ENCODE results near the gene ATP5MG. TPM values are rescaled to one million over a fixed set of nuclear protein-coding genes. Genes with fewer than 3 reads are reported as not detected.

ATP5MG gene
- total and polyA plus RNA-seq, 4 donors = 98.4 to 256 (median 113) TPM

DNA sequence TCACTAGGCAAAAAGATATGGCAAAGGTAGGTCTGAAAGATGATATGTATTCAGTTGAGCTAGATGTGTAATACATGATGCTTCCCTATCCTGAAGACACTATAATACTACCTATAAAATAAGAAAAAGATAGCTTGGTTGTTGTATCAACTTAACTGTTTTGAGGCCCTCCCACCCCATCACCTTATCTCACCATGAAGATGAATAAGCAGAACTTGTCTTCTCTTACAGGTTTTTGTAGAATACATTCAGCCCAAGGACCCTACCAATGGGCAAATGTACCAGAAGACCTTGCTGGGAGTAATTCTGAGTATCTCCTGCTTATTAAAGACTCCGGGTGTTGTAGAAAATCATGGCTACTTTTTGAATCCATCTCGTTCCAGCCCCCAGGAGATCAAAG is 28.1 kb upstream of the ATP5MG start:
- 94% methylated on average over 2 of the region's 2 CpGs for WGBS, 2 donors
- peaks cover 6 to 27% of the 10 kb centered on the region in 2 donors for H3K36me3 ChIP-seq (ENCODE audit: control insufficient read depth in 1 of 2, insufficient read depth in 2 of 2, low read length in 1 of 2)
- no peak for ATAC-seq (ENCODE audit: low FRiP score)

GRCh38 chr11:118373871-118374270 is 27.5 kb upstream of the ATP5MG start:
- ATAC-seq (ENCODE audit: low FRiP score) (no peak), DNase-seq (no peak)
- intact Hi-C loops (cut with DNase I) = no loop called here
- Histone ChIP-seq H3K9me3 (ENCODE audit: control insufficient read depth, low read length) (no peaks in the 10 kb centered on the region), H3K4me1 (ENCODE audit: control insufficient read depth in 1 of 2, insufficient read depth in 2 of 2, low read length in 2 of 2) (no peaks in the 10 kb centered on the region), H3K36me3 (ENCODE audit: control insufficient read depth in 1 of 2, insufficient read depth in 2 of 2, low read length in 1 of 2) (peaks cover 6 to 27% of the 10 kb centered on the region in 2 donors), H3K27me3 (ENCODE audit: control insufficient read depth in 1 of 2, insufficient read depth in 2 of 2, low read length in 1 of 2) (no peaks in the 10 kb centered on the region), H3K27ac (ENCODE audit: low read depth in 1 of 2, low read length in 2 of 2) (no peak overlapping the region), H3K4me3 (ENCODE audit: low read length in 2 of 2) (no peak overlapping the region)
- WGBS, 2 donors = 94 to 95% methylated on average over 5 of the region's 5 CpGs

More for the DNA sequence above, 28.1 kb upstream of the ATP5MG start:
- H3K27ac ChIP-seq (ENCODE audit: low read depth in 1 of 2, low read length in 2 of 2) = no peak overlapping the region
- no peak overlapping the region for H3K4me3 ChIP-seq (ENCODE audit: low read length in 2 of 2)
- H3K9me3 ChIP-seq (ENCODE audit: control insufficient read depth, low read length) = no peaks in the 10 kb centered on the region
- intact Hi-C loops (cut with DNase I) = no loop called here
- DNase-seq = no peak
- no peaks in the 10 kb centered on the region for H3K27me3 ChIP-seq (ENCODE audit: control insufficient read depth in 1 of 2, insufficient read depth in 2 of 2, low read length in 1 of 2)
- no peaks in the 10 kb centered on the region for H3K4me1 ChIP-seq (ENCODE audit: control insufficient read depth in 1 of 2, insufficient read depth in 2 of 2, low read length in 2 of 2)

DNA sequence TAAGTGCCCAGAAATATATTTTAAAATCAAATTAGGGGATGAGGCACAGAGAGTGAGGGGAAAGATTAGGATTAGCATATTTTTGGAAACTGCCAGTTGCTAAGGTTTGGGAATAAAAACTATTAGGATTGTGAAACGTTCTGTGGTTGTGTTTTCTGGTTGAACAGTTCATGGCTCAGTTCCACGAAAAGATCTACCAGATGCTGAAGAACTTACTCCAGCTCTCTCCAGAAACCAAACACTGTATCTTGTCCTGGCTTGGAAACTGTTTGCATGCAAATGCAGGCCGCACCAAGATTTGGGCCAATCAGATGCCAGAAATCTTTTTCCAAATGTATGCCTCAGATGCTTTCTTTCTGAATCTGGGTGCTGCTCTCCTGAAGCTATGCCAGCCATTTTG is 26.7 kb upstream of the ATP5MG start:
- intact Hi-C loops (cut with DNase I) = no loop called here
- Histone ChIP-seq H3K27me3 (ENCODE audit: control insufficient read depth in 1 of 2, insufficient read depth in 2 of 2, low read length in 1 of 2) (no peaks in the 10 kb centered on the region), H3K4me1 (ENCODE audit: control insufficient read depth in 1 of 2, insufficient read depth in 2 of 2, low read length in 2 of 2) (no peaks in the 10 kb centered on the region), H3K4me3 (ENCODE audit: low read length in 2 of 2) (no peak overlapping the region), H3K9me3 (ENCODE audit: control insufficient read depth, low read length) (no peaks in the 10 kb centered on the region), H3K36me3 (ENCODE audit: control insufficient read depth in 1 of 2, insufficient read depth in 2 of 2, low read length in 1 of 2) (peaks cover 8 to 21% of the 10 kb centered on the region in 2 donors), H3K27ac (ENCODE audit: low read depth in 1 of 2, low read length in 2 of 2) (no peak overlapping the region)
- ATAC-seq (ENCODE audit: low FRiP score) (no peak), DNase-seq (no peak)
- WGBS, 2 donors = 77 to 87% methylated on average over 3 of the region's 3 CpGs

DNA sequence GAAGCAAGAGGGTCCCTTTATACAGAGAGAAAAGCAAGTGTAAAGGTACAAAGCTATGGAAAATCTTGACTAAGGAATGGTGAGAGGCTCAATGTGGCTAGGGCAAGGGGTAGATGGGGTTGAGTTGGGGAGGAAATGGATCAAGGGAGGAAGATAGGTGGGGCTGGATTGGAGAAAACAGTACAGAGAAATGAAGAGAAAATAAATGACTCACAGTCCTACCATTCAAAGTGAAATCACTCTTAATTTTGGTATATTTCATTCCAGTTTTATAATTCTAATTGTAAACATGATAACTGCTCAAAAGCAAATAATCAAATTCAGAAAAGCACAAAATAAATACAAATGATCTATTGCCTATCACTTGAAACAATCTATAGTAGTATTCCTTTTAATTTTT is 25.4 kb upstream of the ATP5MG start:
- DNase-seq (no peak), ATAC-seq (ENCODE audit: low FRiP score) (no peak)
- H3K27ac ChIP-seq (ENCODE audit: low read depth in 1 of 2, low read length in 2 of 2) = no peak overlapping the region
- intact Hi-C loops (cut with DNase I) = no loop called here
- no peaks in the 10 kb centered on the region for H3K27me3 ChIP-seq (ENCODE audit: control insufficient read depth in 1 of 2, insufficient read depth in 2 of 2, low read length in 1 of 2)
- no peaks in the 10 kb centered on the region for H3K9me3 ChIP-seq (ENCODE audit: control insufficient read depth, low read length)
- no peak overlapping the region for H3K4me3 ChIP-seq (ENCODE audit: low read length in 2 of 2)
- H3K36me3 ChIP-seq (ENCODE audit: control insufficient read depth in 1 of 2, insufficient read depth in 2 of 2, low read length in 1 of 2) = peaks cover 8 to 18% of the 10 kb centered on the region in 2 donors
- no peaks in the 10 kb centered on the region for H3K4me1 ChIP-seq (ENCODE audit: control insufficient read depth in 1 of 2, insufficient read depth in 2 of 2, low read length in 2 of 2)

DNA sequence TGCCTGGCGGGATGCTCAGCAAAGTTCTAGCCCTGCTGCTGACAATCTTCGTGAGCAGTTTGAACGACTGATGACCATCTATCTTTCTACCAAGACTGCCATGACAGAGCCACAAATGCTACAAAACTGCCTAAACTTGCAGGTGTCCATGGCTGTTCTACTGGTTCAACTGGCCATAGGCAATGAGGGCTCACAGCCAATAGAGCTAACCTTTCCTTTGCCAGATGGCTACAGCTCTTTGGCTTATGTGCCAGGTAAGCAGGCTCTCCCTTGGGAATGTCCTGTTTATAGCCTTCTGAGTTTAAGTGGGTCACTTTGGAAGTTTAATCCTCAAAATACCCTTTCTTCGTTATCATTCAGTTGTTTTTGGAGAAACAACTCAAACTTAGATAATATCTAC is 21.9 kb upstream of the ATP5MG start:
- Histone ChIP-seq H3K27ac (ENCODE audit: low read depth in 1 of 2, low read length in 2 of 2) (no peak overlapping the region), H3K4me3 (ENCODE audit: low read length in 2 of 2) (no peak overlapping the region), H3K36me3 (ENCODE audit: control insufficient read depth in 1 of 2, insufficient read depth in 2 of 2, low read length in 1 of 2) (peaks cover 12 to 17% of the 10 kb centered on the region in 2 donors), H3K27me3 (ENCODE audit: control insufficient read depth in 1 of 2, insufficient read depth in 2 of 2, low read length in 1 of 2) (no peaks in the 10 kb centered on the region), H3K4me1 (ENCODE audit: control insufficient read depth in 1 of 2, insufficient read depth in 2 of 2, low read length in 2 of 2) (no peaks in the 10 kb centered on the region), H3K9me3 (ENCODE audit: control insufficient read depth, low read length) (no peaks in the 10 kb centered on the region)
- ATAC-seq (ENCODE audit: low FRiP score) (no peak), DNase-seq (no peak)
- 83 to 89% methylated on average over 4 of the region's 4 CpGs for WGBS, 2 donors
- intact Hi-C loops (cut with DNase I) = no loop called here

GRCh38 chr11:118380571-118380970 is 20.8 kb upstream of the ATP5MG start:
- H3K36me3 ChIP-seq (ENCODE audit: control insufficient read depth in 1 of 2, insufficient read depth in 2 of 2, low read length in 1 of 2) = peaks cover 12 to 18% of the 10 kb centered on the region in 2 donors
- H3K4me3 ChIP-seq (ENCODE audit: low read length in 2 of 2) = no peak overlapping the region
- H3K27ac ChIP-seq (ENCODE audit: low read depth in 1 of 2, low read length in 2 of 2) = no peak overlapping the region
- H3K4me1 ChIP-seq (ENCODE audit: control insufficient read depth in 1 of 2, insufficient read depth in 2 of 2, low read length in 2 of 2) = no peaks in the 10 kb centered on the region
- intact Hi-C loops (cut with DNase I) = no loop called here
- H3K9me3 ChIP-seq (ENCODE audit: control insufficient read depth, low read length) = no peaks in the 10 kb centered on the region
- no peaks in the 10 kb centered on the region for H3K27me3 ChIP-seq (ENCODE audit: control insufficient read depth in 1 of 2, insufficient read depth in 2 of 2, low read length in 1 of 2)
- ATAC-seq (ENCODE audit: low FRiP score) (no peak), DNase-seq (no peak)

- peaks cover 15 to 25% of the 10 kb centered on the region in 2 donors for H3K36me3 ChIP-seq (ENCODE audit: control insufficient read depth in 1 of 2, insufficient read depth in 2 of 2, low read length in 1 of 2)
- intact Hi-C loops (cut with DNase I) = no loop called here
- H3K9me3 ChIP-seq (ENCODE audit: control insufficient read depth, low read length) = no peaks in the 10 kb centered on the region
- no peak overlapping the region for H3K4me3 ChIP-seq (ENCODE audit: low read length in 2 of 2)
- no peak for DNase-seq
- no peak overlapping the region for H3K27ac ChIP-seq (ENCODE audit: low read depth in 1 of 2, low read length in 2 of 2)
- H3K27me3 ChIP-seq (ENCODE audit: control insufficient read depth in 1 of 2, insufficient read depth in 2 of 2, low read length in 1 of 2) = no peaks in the 10 kb centered on the region
- no peaks in the 10 kb centered on the region for H3K4me1 ChIP-seq (ENCODE audit: control insufficient read depth in 1 of 2, insufficient read depth in 2 of 2, low read length in 2 of 2)
- WGBS, 2 donors = 91 to 92% methylated on average over 3 of the region's 3 CpGs
- no peak for ATAC-seq (ENCODE audit: low FRiP score)
Measured at GRCh38 chr11:118382954-118383353, 18.5 kb upstream of the ATP5MG start.

- intact Hi-C loops (cut with DNase I) = no loop called here
- Histone ChIP-seq H3K27me3 (ENCODE audit: control insufficient read depth in 1 of 2, insufficient read depth in 2 of 2, low read length in 1 of 2) (no peaks in the 10 kb centered on the region), H3K27ac (ENCODE audit: low read depth in 1 of 2, low read length in 2 of 2) (no peak overlapping the region), H3K4me3 (ENCODE audit: low read length in 2 of 2) (no peak overlapping the region), H3K36me3 (ENCODE audit: control insufficient read depth in 1 of 2, insufficient read depth in 2 of 2, low read length in 1 of 2) (peaks cover 15 to 25% of the 10 kb centered on the region in 2 donors), H3K9me3 (ENCODE audit: control insufficient read depth, low read length) (no peaks in the 10 kb centered on the region), H3K4me1 (ENCODE audit: control insufficient read depth in 1 of 2, insufficient read depth in 2 of 2, low read length in 2 of 2) (no peaks in the 10 kb centered on the region)
- DNase-seq = no peak
- 94 to 97% methylated on average over 3 of the region's 3 CpGs for WGBS, 2 donors
- ATAC-seq (ENCODE audit: low FRiP score) = no peak
Measured at GRCh38 chr11:118383657-118384056, 17.7 kb upstream of the ATP5MG start.

DNA sequence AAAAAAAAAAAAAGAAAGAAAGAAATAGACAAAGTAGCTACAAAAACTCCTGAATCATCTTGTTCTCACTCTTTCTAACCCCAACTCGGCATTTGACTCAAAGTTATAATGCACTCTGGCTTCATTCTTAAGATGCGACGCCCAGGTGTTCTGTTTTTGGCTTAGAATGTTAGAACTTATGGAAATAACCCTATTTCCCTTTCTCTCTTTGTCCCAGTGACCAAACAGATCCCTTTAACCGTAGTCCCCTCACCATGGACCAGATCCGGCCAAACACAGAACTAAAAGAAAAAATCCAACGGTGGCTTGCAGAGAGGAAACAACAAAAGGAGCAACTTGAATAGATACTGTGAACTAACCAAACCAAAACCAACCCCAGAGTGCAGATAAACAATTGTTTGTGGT is 5.3 kb upstream of the ATP5MG start:
- intact Hi-C loops (cut with DNase I) = no loop called here

More for the DNA sequence above, 5.3 kb upstream of the ATP5MG start:
- Histone ChIP-seq H3K9me3 (ENCODE audit: control insufficient read depth, low read length) (no peaks in the 10 kb centered on the region), H3K27me3 (ENCODE audit: control insufficient read depth in 1 of 2, insufficient read depth in 2 of 2, low read length in 1 of 2) (no peaks in the 10 kb centered on the region), H3K27ac (ENCODE audit: low read depth in 1 of 2, low read length in 2 of 2) (no peak overlapping the region), H3K4me3 (ENCODE audit: low read length in 2 of 2) (no peak overlapping the region), H3K4me1 (ENCODE audit: control insufficient read depth in 1 of 2, insufficient read depth in 2 of 2, low read length in 2 of 2) (no peaks in the 10 kb centered on the region), H3K36me3 (ENCODE audit: control insufficient read depth in 1 of 2, insufficient read depth in 2 of 2, low read length in 1 of 2) (peaks cover 4 to 5% of the 10 kb centered on the region in 2 donors)
- DNase-seq = no peak
- ATAC-seq (ENCODE audit: low FRiP score) = no peak
- WGBS, 2 donors = 85 to 91% methylated on average over 6 of the region's 6 CpGs

All from aorta (tissue), 5 donors.